Fibroblast of the conjunctiva (primary cell): ENCODE data around the gene ABCA2.
"Not testable (repeated sequence)": the region's sequence is repeated elsewhere in the genome, so short reads cannot be mapped to it uniquely, and the experiment has no call there.

Experiments used
- DNase-seq: peaks from one replicate; pipeline ENCODE4 v3.0.0-alpha.2; 2010; ENCODE audit warnings: low read depth

ABCA2 gene

DNA sequence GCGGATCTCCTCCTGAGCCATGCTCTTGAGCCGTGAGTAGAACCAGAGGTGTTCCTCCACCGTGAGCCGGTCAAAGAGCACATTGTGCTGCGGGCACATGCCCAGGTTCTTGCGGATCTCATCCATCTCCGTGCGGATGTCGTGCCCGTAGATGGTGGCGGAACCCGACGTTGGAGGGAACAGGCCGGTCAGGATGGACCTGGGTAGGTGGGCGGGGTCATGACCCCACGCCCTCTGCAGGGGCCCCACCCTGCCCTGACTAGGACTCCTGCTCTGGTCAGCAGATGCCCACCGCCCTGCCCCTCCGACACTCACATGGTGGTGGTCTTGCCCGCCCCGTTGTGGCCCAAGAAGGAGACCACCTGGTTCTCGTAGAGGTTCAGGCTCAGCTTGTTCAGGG is 12.1 kb downstream of the ABCA2 start:
- DNase-seq = no peak

DNA sequence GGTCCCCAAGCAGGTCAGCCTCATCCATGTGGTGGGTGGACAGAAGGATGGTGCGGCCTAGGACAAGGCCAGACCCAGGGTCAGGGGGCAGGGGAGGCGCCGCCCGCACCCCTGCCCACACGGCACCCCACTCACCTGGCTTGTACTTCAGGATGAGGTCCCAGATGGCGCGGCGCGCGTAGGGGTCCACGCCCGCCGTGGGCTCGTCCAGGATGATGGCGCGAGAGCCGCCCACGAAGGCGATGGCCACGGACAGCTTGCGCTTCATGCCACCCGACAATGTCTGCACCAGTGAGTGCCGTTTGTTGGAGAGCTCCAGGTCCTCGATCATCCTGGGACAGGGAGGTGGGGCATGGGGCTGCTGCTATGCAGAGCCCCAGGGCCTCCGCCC is 12.5 kb downstream of the ABCA2 start:
- no peak for DNase-seq

DNA sequence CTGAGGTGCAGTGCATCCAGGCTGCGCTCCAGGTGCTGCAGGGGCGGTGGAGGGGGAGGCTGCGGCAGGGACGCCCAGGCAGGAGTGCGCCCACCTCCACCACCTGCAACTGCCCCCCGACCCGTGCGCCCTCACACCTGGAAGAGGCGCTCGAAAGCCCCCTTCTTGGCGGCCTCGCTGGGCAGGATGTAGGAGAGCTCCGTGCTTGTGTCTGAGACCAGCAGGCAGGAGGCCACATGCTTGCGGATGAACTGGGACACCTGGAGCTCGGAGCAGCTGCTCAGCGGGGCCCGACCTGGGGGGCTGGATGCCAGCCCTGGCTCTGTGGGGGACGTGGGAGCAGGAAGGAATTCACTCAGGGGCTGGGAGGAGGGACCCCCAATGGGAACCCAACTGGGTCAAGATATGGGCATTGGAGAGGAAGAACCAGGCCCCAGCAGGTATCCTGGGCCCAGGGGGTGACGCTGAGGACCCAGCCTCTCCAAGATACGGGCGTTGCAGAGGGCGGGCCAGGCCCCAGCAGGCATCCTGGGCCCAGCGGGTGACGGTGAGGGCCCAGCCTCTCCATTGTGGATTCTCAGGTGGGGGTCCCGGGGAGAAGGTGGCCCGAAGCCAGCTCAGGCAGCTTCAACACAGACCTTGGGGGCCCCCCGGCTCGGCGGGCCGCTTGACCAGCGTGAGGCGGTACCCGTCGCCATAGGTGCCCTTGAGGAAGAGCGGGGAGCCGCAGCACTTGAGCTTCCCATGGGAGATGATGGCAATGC is 13.1 kb downstream of the ABCA2 start:
- DNase-seq = no peak

DNA sequence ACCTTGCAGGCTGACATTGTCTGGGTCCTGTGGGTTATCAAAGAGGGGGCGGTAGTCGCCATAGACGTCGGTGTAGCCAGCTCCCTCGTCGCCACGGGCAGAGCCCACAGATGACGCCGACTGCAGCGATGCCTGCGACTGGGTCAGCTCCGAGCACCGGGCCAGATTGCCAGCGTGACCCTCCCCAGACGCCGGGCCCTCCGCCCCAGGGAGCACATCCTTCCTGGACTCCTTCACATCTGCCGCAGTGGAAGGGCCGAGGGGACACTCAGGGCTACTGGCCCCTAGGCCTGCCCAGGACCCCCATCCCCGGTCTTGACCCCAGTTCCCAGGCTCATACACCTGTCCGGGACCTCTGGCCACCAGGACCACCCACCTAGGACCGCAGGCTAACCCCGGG is 13.9 kb downstream of the ABCA2 start:
- DNase-seq = no peak

DNA sequence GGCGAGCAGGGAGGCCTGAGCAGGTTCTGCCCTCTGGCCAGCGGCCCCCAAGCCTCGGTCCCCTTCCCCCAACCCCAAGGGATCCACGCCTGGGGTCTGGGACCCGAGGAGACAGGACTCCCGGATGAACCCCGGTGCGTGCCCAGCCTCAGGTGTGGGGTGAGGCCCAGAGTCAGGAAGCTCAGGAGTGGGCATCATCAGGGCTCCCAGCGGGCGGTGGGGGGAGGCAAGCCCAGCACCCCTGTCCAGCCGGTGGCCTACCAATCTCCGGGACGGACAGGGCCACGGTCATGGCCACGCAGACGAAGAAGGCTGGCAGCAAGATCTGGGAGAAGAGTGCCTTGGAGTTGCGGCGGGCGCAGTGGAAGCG is 14.5 kb downstream of the ABCA2 start:
- DNase-seq = no peak

DNA sequence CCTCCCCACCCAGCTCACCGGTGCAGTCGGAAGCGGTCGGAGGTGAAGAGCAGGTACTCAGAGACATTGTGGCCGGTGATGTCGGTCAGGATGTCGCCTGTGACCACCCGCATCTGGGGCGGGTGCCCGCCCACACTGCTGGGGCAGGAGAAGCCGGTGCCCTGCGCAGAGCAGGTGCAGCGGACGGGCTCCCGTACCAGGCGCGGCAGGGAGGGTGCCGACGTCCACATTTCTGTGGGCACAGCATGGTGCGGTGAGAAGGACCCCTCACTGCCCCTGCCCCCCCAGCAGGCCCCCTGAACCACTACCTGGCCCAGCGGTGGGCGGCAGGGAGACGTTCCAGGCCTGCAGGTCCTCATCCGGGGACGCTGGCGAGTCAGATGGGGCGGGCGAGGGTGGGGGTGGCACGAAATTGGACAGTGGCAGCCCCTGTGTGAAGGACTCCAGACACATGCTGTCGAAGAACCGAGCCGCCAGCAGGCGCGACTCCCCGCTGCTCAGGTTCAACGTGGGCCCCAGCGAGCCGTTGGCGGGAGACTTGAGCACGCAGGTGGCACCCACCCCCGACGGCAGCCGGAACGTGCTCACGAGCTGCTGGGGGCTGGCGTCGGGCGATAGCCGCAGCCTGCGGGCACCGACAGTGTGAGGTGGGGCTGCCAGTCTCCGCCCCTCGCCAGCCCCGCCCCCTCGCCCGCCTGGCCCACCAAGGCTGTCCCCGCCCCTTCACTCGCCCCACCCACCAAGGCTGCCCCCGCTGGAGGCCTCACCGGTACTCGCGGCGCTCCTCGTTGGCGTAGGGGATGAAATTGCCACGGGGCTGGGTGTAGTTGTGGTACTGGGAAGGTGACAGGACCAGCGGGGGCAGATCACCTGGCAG is 15.1 kb downstream of the ABCA2 start:
- DNase-seq = no peak

DNA sequence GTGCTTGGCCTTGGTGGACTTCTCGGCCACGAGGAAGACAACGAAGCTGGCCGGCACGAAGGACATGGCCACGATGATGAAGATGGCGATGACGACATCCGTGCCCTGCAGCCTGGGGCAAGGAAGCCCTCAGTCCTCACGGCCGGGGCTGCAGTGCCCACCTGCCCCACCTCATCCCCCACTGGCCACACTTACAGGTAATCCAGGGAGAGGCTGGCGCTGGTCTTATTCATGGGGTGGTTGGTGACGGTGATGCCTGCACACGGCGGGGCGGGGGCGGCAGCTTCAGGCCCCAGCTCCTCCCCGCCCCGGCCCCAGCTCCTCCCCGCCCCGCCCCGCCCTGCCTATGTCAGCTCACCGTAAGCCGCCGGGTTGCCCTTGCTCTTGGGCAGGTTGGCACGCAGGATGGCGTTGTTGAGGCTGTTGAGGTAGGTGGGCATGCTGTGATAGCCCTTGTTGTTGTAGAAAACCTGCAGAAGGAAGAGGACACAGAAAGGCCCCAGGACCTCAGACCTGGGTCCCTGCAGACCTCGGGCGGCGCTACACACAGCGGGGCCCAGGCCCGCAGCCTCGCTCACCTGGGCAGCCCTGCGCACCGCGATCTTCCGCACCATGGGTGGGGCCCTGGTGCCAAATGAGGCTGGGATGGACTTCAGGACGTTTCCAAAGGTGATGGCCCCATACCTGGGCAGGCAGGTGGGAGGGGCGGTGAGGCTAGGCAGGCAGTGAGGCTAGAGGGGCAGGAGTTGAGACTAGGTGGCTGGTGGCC is 15.9 kb downstream of the ABCA2 start:
- DNase-seq = no peak

DNA sequence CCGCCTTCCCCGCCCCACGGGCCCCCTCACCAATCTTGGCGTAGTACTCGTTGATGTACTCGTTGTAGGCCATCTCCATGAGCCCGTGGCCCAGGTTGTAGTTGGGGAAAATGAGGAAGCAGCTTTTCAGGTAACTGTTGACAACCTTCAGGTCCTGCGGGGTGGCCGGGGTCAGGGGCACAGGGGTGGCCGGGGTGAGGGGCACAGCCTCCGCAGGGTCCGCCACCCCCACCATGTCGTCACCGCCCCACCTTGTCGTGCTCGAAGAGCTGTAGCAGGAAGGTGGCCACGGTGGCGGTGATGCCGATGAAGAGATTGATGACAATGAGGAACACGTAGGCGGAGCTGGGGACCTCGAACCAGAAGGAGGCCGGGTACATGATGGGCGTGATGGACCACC is 16.9 kb downstream of the ABCA2 start:
- DNase-seq = no peak

DNA sequence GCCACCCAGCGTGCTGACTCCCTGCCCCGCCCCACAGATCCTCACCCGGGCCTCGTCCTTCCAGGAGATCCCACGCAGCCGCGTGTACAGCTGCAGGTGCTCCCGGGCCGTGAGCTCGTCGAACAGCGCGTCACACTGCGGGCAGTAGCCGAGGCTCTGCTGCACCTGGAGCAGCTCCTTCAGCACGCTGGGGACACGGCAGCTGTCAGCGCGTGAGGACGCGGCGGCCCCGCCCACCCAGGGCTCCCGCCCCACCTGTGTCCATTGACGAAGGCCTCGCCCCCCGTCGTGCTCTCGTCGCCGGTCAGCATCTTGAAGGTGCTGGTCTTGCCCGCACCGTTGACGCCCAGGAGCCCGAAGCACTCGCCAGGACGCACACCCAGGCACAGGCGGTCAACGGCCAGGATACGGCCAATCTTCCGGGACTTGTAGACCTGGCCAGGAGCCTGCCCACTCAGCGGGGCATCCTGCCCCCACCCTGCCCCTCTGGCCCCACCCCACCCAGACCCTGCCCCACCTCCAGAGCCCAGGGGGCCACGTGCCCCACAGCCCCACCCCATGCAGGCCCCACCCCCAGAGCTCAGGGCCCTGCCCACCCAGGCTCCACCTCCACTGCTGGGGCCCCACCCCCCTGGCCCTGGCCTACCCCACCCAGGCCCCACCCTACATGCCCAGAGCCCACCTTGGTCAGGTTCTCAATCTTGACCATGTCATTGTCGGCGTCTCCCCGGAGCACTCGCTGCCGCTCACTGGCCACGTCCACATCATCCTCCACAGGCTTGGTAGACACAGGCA is 17.9 kb downstream of the ABCA2 start:
- DNase-seq = no peak

DNA sequence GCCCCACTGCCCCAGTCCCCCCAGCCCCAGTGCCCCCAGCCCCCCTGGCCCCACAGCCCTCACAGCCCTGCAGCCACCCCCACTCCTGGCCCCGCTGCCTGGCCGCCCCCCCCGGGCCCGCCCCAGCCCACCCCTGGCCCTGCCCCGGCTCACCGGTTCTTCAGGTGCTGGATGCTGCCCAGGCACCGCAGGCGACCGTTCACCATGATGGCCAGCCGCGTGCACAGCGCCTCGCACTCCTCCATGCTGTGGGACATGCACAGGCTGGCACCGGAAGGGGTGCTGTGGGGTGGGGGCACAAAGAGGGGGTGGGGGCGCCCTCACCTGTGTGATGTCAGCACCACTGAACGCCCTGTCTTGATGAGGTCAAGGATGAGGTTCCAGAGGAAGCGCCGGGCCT is 18.8 kb downstream of the ABCA2 start:
- DNase-seq = no peak

DNA sequence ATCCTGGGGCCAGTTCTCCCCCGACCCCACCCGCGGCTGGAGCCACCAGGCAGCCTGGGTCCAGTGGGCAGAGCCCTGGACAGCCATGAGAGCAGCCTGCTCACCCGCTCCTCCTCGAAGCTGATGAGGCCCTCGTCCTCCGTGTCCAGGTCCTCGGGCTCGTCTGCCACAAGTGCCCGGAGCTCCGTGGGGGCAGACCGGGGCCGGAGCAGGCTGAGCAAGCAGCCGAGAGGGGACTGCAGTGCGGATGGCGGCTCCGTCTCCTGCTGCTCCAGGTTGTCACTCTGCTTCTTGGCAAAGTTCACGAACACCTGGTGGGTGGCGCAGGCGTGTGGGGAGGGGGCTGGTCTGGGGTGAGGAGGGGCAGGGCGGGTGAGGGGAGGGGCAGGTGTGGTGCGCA is 19.7 kb downstream of the ABCA2 start:
- no peak for DNase-seq

DNA sequence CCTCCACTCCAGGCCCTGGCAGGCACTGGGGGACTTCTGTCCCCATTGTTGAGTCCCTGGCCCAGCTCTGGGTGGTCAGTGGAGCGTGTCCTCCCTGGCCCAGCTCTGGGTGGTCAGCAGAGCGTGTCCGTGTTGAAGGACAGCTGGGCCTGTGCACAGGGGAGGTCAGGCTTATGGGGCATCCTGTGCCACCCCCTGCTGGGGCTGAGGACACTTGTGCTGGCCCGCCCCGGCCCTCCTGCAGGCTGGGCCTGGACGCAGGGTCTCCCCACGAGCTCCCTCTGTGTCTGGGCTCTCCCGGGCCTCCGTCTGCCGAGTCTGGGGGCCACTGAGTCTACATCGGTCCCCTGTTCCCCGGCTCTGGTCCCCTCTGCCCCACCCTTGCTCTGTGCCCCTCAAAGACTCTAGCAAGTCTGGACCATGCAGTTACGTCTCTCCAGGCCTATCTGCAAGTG is 20.2 kb downstream of the ABCA2 start:
- DNase-seq = no peak

DNA sequence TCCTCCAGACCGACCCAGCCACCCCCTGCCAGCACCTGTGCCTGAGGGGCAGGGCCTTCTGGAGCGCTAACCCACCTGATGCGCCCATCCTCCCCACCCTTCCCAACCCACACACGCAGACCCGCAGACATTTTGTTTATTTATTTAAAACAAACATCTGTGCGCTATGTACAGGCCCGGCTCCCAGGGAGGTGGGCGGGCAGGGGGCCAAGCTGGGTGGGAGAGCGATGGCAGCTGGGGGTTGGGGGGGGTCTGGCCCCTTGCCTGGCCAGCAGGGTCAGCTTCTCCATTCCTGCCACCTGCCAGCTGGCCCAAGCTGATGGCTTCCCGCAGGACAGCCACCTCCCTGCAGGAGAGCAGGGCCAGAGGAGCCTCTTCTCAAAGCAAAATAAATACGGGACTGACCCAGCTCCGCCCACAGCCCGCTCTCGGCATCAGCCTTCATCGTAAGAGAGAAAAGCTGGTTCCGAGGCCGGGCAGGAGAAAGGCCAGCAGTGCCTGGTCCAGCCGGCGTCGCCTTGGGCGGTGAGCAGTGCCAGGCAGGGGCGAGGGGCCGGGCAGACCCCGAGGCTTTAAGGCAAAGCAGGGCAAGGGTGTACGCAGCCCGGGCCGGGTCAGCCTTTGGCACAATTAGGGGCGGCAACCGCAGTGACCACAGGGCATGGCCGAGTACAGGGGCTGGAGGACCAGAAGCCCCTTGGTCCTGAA is 20.8 kb downstream of the ABCA2 start:
- no peak for DNase-seq

DNA sequence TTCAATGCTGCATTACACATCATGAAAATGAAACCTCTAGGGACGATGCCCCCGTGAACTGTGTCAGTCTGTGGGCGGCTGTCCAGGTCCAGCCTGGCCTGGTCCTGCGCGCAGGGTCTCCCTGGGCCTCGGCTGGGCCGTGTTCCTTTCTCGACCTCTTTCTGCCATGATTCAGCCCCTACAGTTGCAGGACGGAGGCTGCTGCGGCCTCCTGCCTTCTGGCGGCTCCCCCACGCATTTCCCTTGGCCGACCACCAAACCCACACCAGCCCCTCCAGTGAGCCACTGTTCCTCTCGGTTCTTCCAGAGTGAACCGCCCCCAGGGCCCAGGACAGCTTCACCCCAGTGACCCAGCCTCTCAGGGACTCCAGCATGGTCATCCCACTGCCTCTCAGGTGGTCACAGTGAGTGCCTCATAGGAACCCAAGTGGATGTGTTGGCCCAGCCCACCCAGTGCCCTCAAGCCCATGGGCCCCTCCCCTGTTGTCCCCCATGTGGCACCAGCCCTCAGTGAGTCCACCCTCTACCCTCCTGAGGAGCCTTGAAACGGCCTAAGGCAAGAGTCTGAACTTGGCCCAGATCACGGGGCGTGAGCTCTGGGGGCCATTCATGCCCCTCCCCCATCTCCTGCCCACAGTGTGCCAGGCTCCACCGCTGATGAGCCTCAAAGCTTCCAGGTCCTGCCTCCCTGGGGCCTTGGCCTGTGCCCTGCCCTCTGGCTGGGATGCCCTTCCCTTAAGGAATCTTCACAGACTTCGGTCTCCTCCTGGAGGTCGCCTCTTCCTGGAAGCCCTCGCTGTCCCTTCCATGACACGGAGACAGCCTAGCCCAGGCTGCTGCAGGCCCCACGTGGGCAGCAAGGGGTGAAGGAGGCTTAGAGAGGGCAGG is 21.7 kb downstream of the ABCA2 start:
- DNase-seq = no peak

DNA sequence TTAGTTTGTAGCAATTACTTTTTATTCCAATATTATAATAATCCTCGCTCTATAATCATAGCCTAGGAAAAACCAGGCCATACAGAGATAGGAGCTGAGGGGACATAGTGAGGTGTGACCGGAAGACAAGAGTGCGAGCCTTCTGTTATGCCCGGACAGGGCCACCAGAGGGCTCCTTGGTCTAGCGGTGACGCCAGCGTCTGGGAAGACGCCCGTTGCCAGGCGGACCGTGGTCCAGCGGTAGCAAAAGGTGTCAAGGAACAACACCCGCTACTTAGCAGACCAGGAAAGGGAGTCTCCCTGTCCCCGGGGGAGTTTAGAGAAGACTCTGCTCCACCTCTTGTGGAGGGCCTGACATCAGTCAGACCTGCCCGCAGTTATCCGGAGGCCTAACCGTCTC is 23.8 kb downstream of the ABCA2 start:
- DNase-seq = not testable (repeated sequence)

DNA sequence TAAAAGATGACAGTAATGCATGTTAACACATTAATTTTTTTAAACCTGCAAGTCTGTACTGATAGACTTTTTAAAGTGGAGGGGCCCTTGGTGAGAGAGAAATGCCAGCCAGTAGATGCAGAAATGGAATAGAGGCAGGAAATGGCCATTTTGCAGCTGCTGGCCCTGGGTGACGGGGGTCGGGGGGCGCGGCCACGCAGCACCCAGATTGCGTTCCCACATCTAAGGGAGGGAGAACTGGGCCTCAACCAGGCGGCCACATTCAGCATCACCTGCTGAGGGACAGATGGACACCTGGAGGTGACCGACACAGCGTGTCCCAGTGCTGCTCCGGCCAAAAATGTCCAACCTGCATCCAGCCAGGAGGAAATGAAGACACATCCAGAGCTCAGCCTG is 25.4 kb downstream of the ABCA2 start:
- no peak for DNase-seq

DNA sequence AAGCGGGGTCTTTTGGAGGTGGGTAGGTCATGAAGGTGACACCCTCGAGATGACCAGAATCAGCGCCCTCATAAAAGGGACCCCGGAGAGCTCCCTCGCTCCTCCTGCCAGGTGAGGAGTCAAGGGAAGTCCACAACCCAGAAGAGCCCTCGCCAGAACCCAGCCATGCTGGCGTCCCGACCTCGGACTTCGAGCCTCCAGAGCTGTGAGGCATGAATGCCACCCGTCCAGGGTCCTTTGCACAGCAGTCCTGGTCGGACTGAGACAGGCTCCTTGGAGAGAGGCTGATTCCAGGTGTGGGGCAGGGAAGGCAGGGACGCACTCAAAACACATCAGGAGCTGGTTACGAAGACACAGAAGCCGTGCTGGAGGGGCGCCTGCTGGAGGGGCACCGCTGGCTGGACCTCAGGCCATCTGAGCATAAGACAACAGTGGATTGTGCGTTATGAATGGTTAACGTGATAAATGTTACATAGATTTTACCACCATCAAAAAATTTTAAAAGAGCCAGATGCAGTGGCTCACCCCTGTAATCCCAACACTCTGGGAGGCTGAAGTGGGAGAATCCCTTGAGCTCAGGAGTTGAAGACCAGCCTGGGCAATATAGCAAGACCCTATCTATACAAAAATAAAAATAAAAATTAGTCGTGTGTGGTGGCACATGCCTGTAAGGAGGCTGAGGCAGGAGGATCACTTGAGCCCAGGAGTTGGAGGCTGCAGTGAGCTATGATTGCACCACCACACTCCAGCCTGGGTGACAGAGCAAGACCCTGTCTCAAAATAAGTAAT is 26.0 kb downstream of the ABCA2 start:
- no peak for DNase-seq

DNA sequence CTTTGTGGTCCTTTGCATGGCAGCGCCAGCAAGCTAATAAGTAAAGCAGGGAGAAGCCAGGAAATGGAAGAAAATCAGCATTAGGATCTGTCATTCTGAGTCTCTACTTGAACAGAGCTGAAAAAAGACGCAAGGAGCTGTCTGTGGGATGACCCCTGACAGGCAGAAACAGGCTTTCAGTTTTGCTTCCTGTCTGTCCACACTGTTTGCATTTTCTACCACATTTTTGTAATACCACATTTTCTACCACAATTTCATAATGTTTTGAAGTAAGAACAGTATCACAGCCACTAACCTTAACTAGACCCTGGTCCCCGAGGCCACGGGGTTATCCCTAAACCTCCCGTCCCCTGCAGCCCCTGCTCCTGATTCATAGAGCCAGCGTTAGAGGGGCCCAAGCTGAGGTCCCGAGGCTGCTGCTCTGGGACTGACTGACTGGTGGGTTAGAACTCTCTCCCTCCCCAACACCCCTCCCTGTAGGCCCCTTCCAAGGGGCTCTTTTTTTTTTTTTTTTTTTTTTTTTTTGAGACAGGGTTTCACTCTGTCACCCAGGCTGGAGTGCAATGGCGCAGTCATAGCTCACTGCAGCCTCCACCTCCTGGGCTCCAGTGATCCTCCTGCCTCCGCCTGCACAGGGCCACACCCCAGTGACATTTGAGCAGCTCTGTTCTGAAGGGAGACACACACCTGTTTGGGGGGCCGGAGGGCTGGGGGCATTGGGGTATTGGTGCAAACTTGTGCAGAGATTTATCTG is 27.7 kb downstream of the ABCA2 start:
- no peak for DNase-seq

DNA sequence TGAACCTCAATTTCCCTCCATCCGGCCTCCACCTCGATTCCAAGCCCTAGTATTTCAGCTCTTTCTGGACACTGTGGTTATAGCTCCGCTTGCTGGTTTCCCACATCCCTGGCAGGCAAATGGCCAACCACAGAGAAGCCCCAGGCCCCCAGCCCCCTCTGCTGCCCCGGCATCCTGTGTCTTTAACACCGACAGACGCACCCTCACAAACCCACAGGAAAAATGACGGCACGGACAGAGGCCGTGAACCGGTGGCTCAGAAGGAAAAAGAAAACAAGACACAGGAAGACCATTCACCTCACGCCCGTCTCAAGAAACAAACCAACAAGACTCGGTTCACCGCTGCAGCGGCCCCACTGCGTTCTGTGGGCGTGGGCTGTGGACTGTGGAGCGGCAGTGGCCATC is 30.2 kb downstream of the ABCA2 start:
- no peak for DNase-seq
